Measurements from ENCODE around the gene ZNF649. TPM values are rescaled to one million over a fixed set of nuclear protein-coding genes. Genes with fewer than 3 reads are reported as not detected.

ZNF649 gene
- polyA plus RNA-seq, 1 donor from 2014 or later: 9.8 TPM

Other genes starting within 250 kb of the ZNF649 start
- 2.1 TPM for gene SPACA6, start 211.7 kb downstream of the ZNF649 start, polyA plus RNA-seq
- not detected for gene HAS1, start 181.0 kb downstream of the ZNF649 start, polyA plus RNA-seq
- 1.5 TPM for gene FPR1, start 153.1 kb downstream of the ZNF649 start, polyA plus RNA-seq
- not detected for gene FPR2, start 143.8 kb downstream of the ZNF649 start, polyA plus RNA-seq
- gene FPR3, start 109.9 kb downstream of the ZNF649 start, polyA plus RNA-seq: not detected
- gene ZNF577, start 17.1 kb downstream of the ZNF649 start, polyA plus RNA-seq: 4.4 TPM
- 4.6 TPM for gene ZNF613, start 22.5 kb upstream of the ZNF649 start, polyA plus RNA-seq
- 18.9 TPM for gene ZNF350, start 81.8 kb upstream of the ZNF649 start, polyA plus RNA-seq
- 8.4 TPM for gene ZNF615, start 103.2 kb upstream of the ZNF649 start, polyA plus RNA-seq
- gene ZNF614, start 123.4 kb upstream of the ZNF649 start, polyA plus RNA-seq: 5.0 TPM
- 4.4 TPM for gene ZNF432, start 143.8 kb upstream of the ZNF649 start, polyA plus RNA-seq
- 4.5 TPM for gene ZNF841, start 190.7 kb upstream of the ZNF649 start, polyA plus RNA-seq
- 5.8 TPM for gene ZNF616, start 234.9 kb upstream of the ZNF649 start, polyA plus RNA-seq